GM21786 (cell line): ENCODE measurements around the gene ITGAL.
"Not testable (repeated sequence)": the region's sequence is repeated elsewhere in the genome, so short reads cannot be mapped to it uniquely, and the experiment has no call there.

Experiments
- ATAC-seq: cut with Tn5 transposase; IDR thresholded peaks from one replicate; pipeline ENCODE4 v1.9.1; 2021; ENCODE audit not compliant: unreplicated experiment

ITGAL gene

GRCh38 chr16:30491744-30492308 lies 19.3 kb downstream of the ITGAL start:
- no peak for ATAC-seq

- ATAC-seq: no peak
Observed at GRCh38 chr16:30493941-30494488, 21.5 kb downstream of the ITGAL start.

- no peak for ATAC-seq
Observed at GRCh38 chr16:30494709-30495108, 22.2 kb downstream of the ITGAL start.

- no peak for ATAC-seq
Observed at GRCh38 chr16:30499284-30499683, 26.7 kb downstream of the ITGAL start.

GRCh38 chr16:30503403-30504296 lies 31.1 kb downstream of the ITGAL start:
- no peak for ATAC-seq

- ATAC-seq: no peak
Observed at GRCh38 chr16:30509081-30509765, 36.7 kb downstream of the ITGAL start.

- ATAC-seq: no peak
Observed at GRCh38 chr16:30510376-30510938, 37.9 kb downstream of the ITGAL start.

GRCh38 chr16:30511509-30511908 lies 39.0 kb downstream of the ITGAL start:
- ATAC-seq: no peak

GRCh38 chr16:30515275-30515674 lies 42.7 kb downstream of the ITGAL start:
- ATAC-seq: no peak

GRCh38 chr16:30518552-30518951 lies 46.0 kb downstream of the ITGAL start:
- ATAC-seq: no peak

- ATAC-seq: no peak
Observed at GRCh38 chr16:30519120-30520049, 46.8 kb downstream of the ITGAL start.

- no peak for ATAC-seq
Observed at GRCh38 chr16:30521476-30521872, 48.9 kb downstream of the ITGAL start.

GRCh38 chr16:30521873-30522641 lies 49.5 kb downstream of the ITGAL start:
- ATAC-seq: no peak

- ATAC-seq: not testable (repeated sequence)
Observed at GRCh38 chr16:30522702-30523463, 50.3 kb downstream of the ITGAL start.

GRCh38 chr16:30523768-30524574 lies 51.4 kb downstream of the ITGAL start:
- ATAC-seq: no peak

- no peak for ATAC-seq
Observed at GRCh38 chr16:30524575-30525568, 52.3 kb downstream of the ITGAL start.

GRCh38 chr16:30525844-30526136 lies 53.2 kb downstream of the ITGAL start:
- ATAC-seq: no peak
